ENCODE data around the gene SHFL. TPM values are rescaled to one million over a fixed set of nuclear protein-coding genes. Genes with fewer than 3 reads are reported as not detected.

The SHFL gene
- total and polyA plus RNA-seq, 2 experiments from 2014 or later = 2.2 to 7.8 TPM

GRCh38 chr19:10087296-10088061 lies 1.4 kb downstream of the SHFL start:
- DNase-seq (ENCODE audit: low read depth in 1 of 2, low spot score in 1 of 2) = no peak
- no peak overlapping the region for H3K4me3 ChIP-seq
- no peaks in the 10 kb centered on the region for H3K4me1 ChIP-seq (ENCODE audit: low read depth)
- no peak overlapping the region for H3K27ac ChIP-seq
- H3K9me3 ChIP-seq (ENCODE audit: low read depth) = no peaks in the 10 kb centered on the region
- no peak for TF ChIP-seq CTCF (IDR thresholded peaks at IDR 0.05; ENCODE audit: low read depth, low read length)
- no peaks in the 10 kb centered on the region for H3K36me3 ChIP-seq
- peaks cover 32% of the 10 kb centered on the region for H3K27me3 ChIP-seq

- Histone ChIP-seq H3K27me3 (peaks cover 25% of the 10 kb centered on the region), H3K9me3 (ENCODE audit: low read depth) (no peaks in the 10 kb centered on the region), H3K4me3 (no peak overlapping the region), H3K4me1 (ENCODE audit: low read depth) (no peaks in the 10 kb centered on the region), H3K27ac (no peak overlapping the region), H3K36me3 (no peaks in the 10 kb centered on the region)
- TF ChIP-seq CTCF (IDR thresholded peaks at IDR 0.05; ENCODE audit: low read depth, low read length) = no peak
- DNase-seq (ENCODE audit: low read depth in 1 of 2, low spot score in 1 of 2) = no peak
Observed at GRCh38 chr19:10088949-10089554, 2.9 kb downstream of the SHFL start.

GRCh38 chr19:10089801-10090375 lies 3.8 kb downstream of the SHFL start:
- Histone ChIP-seq H3K27me3 (peaks cover 24% of the 10 kb centered on the region), H3K27ac (no peak overlapping the region), H3K4me3 (no peak overlapping the region), H3K36me3 (no peaks in the 10 kb centered on the region), H3K9me3 (ENCODE audit: low read depth) (no peaks in the 10 kb centered on the region), H3K4me1 (ENCODE audit: low read depth) (no peaks in the 10 kb centered on the region)
- DNase-seq (ENCODE audit: low read depth in 1 of 2, low spot score in 1 of 2) = no peak
- TF ChIP-seq CTCF (IDR thresholded peaks at IDR 0.05; ENCODE audit: low read depth, low read length) = no peak

GRCh38 chr19:10091370-10091687 lies 5.2 kb downstream of the SHFL start:
- no peak for DNase-seq (ENCODE audit: low read depth in 1 of 2, low spot score in 1 of 2)
- Histone ChIP-seq H3K27ac (no peak overlapping the region), H3K4me3 (no peak overlapping the region), H3K27me3 (peaks cover 17% of the 10 kb centered on the region), H3K4me1 (ENCODE audit: low read depth) (no peaks in the 10 kb centered on the region), H3K9me3 (ENCODE audit: low read depth) (no peaks in the 10 kb centered on the region), H3K36me3 (no peaks in the 10 kb centered on the region)
- no peak for TF ChIP-seq CTCF (IDR thresholded peaks at IDR 0.05; ENCODE audit: low read depth, low read length)

GRCh38 chr19:10091895-10092641 lies 6.0 kb downstream of the SHFL start:
- TF ChIP-seq CTCF (IDR thresholded peaks at IDR 0.05; ENCODE audit: low read depth, low read length) = no peak
- H3K27me3 ChIP-seq = peaks cover 11% of the 10 kb centered on the region
- H3K4me1 ChIP-seq (ENCODE audit: low read depth) = no peaks in the 10 kb centered on the region
- no peaks in the 10 kb centered on the region for H3K9me3 ChIP-seq (ENCODE audit: low read depth)
- no peaks in the 10 kb centered on the region for H3K36me3 ChIP-seq
- no peak for DNase-seq (ENCODE audit: low read depth in 1 of 2, low spot score in 1 of 2)
- H3K27ac ChIP-seq = no peak overlapping the region
- no peak overlapping the region for H3K4me3 ChIP-seq
